H9 (cell line): Measurements from ENCODE around the gene GRIK3. TPM values are rescaled to one million over a fixed set of nuclear protein-coding genes. Genes with fewer than 3 reads are reported as not detected.

ENCODE experiments used
- DNase-seq: peaks from one replicate; pipeline ENCODE4 v3.0.0-alpha.2; 2017
- H2AFZ ChIP-seq: one replicate; pipeline ENCODE4 v1.6.1; 2013; ENCODE audit warnings: mild to moderate bottlenecking, low read length, control low read depth, moderate library complexity
- H2AK5ac ChIP-seq: 2 replicates; pipeline ENCODE4 v1.6.1; 2013; ENCODE audit warnings: low read length, control low read depth, mixed read lengths; ENCODE audit not compliant: insufficient read length
- H2BK120ac ChIP-seq: one replicate; pipeline ENCODE4 v1.6.1; 2013; ENCODE audit warnings: low read depth, mild to moderate bottlenecking, low read length, control low read depth, inconsistent platforms; ENCODE audit not compliant: poor library complexity, severe bottlenecking
- H2BK12ac ChIP-seq: 2 replicates; pipeline ENCODE4 v1.6.1; 2013; ENCODE audit warnings: low read length, control low read depth, mixed read lengths, low read depth; ENCODE audit not compliant: insufficient read length
- H2BK15ac ChIP-seq: 2 replicates; pipeline ENCODE4 v1.6.1; 2013; ENCODE audit warnings: low read depth, low read length, control low read depth
- H2BK20ac ChIP-seq: one replicate; pipeline ENCODE4 v1.6.1; 2013; ENCODE audit warnings: low read depth, mild to moderate bottlenecking, low read length, control low read depth, inconsistent platforms; ENCODE audit not compliant: poor library complexity, severe bottlenecking
- H2BK5ac ChIP-seq: 2 replicates; pipeline ENCODE4 v1.6.1; 2013; ENCODE audit warnings: low read length, control low read depth, mixed read lengths; ENCODE audit not compliant: insufficient read length
- H3K14ac ChIP-seq: 2 replicates; pipeline ENCODE4 v1.6.1; 2013; ENCODE audit warnings: low read length, control low read depth; ENCODE audit not compliant: insufficient read depth
- H3K18ac ChIP-seq: 2 replicates; pipeline ENCODE4 v1.6.1; 2013; ENCODE audit warnings: low read depth, mild to moderate bottlenecking, mixed read lengths, low read length, control low read depth; ENCODE audit not compliant: insufficient read length
- H3K23ac ChIP-seq: 2 replicates; pipeline ENCODE4 v1.6.1; 2013; ENCODE audit warnings: low read length, control low read depth, mixed read lengths, low read depth; ENCODE audit not compliant: insufficient read length
- H3K23me2 ChIP-seq: 2 replicates; pipeline ENCODE4 v1.6.1; 2013; ENCODE audit warnings: low read depth, mild to moderate bottlenecking, mixed read lengths, low read length, control low read depth; ENCODE audit not compliant: insufficient read length, poor library complexity, severe bottlenecking
- H3K27ac ChIP-seq: 2 replicates; pipeline ENCODE4 v1.5.1; 2013; ENCODE audit warnings: low read length, control low read depth, mixed read lengths, low read depth; ENCODE audit not compliant: insufficient read length
- H3K27me3 ChIP-seq: 2 replicates; pipeline ENCODE4 v1.6.1; 2013; ENCODE audit warnings: low read length, control low read depth, inconsistent platforms; ENCODE audit not compliant: insufficient read depth
- H3K4ac ChIP-seq: 2 replicates; pipeline ENCODE4 v1.6.1; 2013; ENCODE audit warnings: low read depth, mild to moderate bottlenecking, control low read depth, inconsistent platforms, low read length, moderate library complexity
- H3K4me1 ChIP-seq: 2 replicates; pipeline ENCODE4 v1.6.1; 2013; ENCODE audit warnings: low read length, control low read depth, inconsistent platforms; ENCODE audit not compliant: insufficient read depth
- H3K4me2 ChIP-seq: 2 replicates; pipeline ENCODE4 v1.6.1; 2013; ENCODE audit warnings: low read length, control low read depth, mixed read lengths; ENCODE audit not compliant: insufficient read length, insufficient read depth
- H3K56ac ChIP-seq: 2 replicates; pipeline ENCODE4 v1.6.1; 2013; ENCODE audit warnings: low read depth, mild to moderate bottlenecking, mixed read lengths, low read length, control low read depth; ENCODE audit not compliant: insufficient read length
- H3K79me1 ChIP-seq: 2 replicates; pipeline ENCODE4 v1.6.1; 2013; ENCODE audit warnings: low read depth, mild to moderate bottlenecking, moderate library complexity, low read length, control low read depth, inconsistent platforms; ENCODE audit not compliant: insufficient read depth, poor library complexity, severe bottlenecking
- H3K79me2 ChIP-seq: 2 replicates; pipeline ENCODE4 v1.6.1; 2013; ENCODE audit warnings: low read length, control low read depth, inconsistent platforms; ENCODE audit not compliant: insufficient read depth
- H3K9ac ChIP-seq: 2 replicates; pipeline ENCODE4 v1.6.1; 2013; ENCODE audit warnings: low read length, control low read depth, mixed read lengths; ENCODE audit not compliant: insufficient read length; ENCODE audit errors: extremely low read depth
- H3K9me3 ChIP-seq: one replicate; pipeline ENCODE4 v1.6.1; 2013; ENCODE audit warnings: low read depth, low read length, inconsistent platforms; ENCODE audit not compliant: control insufficient read depth
- H3T11ph ChIP-seq: one replicate; pipeline ENCODE4 v1.6.1; 2013; ENCODE audit warnings: mild to moderate bottlenecking, low read length, control low read depth, inconsistent platforms
- H4K20me1 ChIP-seq: one replicate; pipeline ENCODE4 v1.6.1; 2013; ENCODE audit not compliant: control insufficient read depth, insufficient read length, insufficient read depth
- H4K5ac ChIP-seq: 2 replicates; pipeline ENCODE4 v1.6.1; 2013; ENCODE audit warnings: low read depth, mild to moderate bottlenecking, mixed read lengths, low read length, control low read depth; ENCODE audit not compliant: insufficient read length
- H4K8ac ChIP-seq: replicated peaks from 2 replicates; pipeline ENCODE4 v1.6.1; 2013; ENCODE audit warnings: low read length, control low read depth, mixed read lengths, low read depth; ENCODE audit not compliant: insufficient read length
- H4K91ac ChIP-seq: 2 replicates; pipeline ENCODE4 v1.6.1; 2013; ENCODE audit warnings: low read depth, mild to moderate bottlenecking, moderate library complexity, mixed read lengths, low read length, control low read depth; ENCODE audit not compliant: insufficient read length
- H3K27ac Mint-ChIP-seq, 3 experiments: 2 replicates in 2 of 3; 3 replicates in 1 of 3; pipeline ENCODE4 v1.8.0; 2020 to 2021; ENCODE audit warnings: mixed read lengths in 3 of 3, mild to moderate bottlenecking in 1 of 3, moderate library complexity in 1 of 3
- H3K27me3 Mint-ChIP-seq: 2 replicates; pipeline ENCODE4 v1.8.0; 2021; ENCODE audit warnings: low read depth, mild to moderate bottlenecking, moderate library complexity, mixed read lengths
- H3K36me3 Mint-ChIP-seq, 3 experiments: 2 replicates in 2 of 3; 3 replicates in 1 of 3; pipeline ENCODE4 v1.8.0; 2020 to 2021; ENCODE audit warnings: low read depth in 3 of 3, mixed read lengths in 3 of 3; ENCODE audit not compliant: insufficient read depth in 1 of 3
- H3K4me1 Mint-ChIP-seq, 2 experiments: 2 replicates each; pipeline ENCODE4 v1.8.0; 2020; ENCODE audit warnings: mixed read lengths in 2 of 2
- H3K4me3 Mint-ChIP-seq, 2 experiments: 2 replicates in 1 of 2; 3 replicates in 1 of 2; pipeline ENCODE4 v1.8.0; 2020 to 2021; ENCODE audit warnings: mild to moderate bottlenecking in 2 of 2, mixed read lengths in 2 of 2, moderate library complexity in 1 of 2
- H3K9me3 Mint-ChIP-seq, 2 experiments: 2 replicates in 1 of 2; 3 replicates in 1 of 2; pipeline ENCODE4 v1.8.0; 2020; ENCODE audit warnings: mild to moderate bottlenecking in 2 of 2, mixed read lengths in 2 of 2, moderate library complexity in 1 of 2
- WGBS: extraction: QIAGEN DNeasy Blood & Tissue Kit; methylation state at CpG from one replicate; pipeline ENCODE4 v1.1.7; 2013; ENCODE audit warnings: missing lambda C conversion rate, low lambda C conversion rate, mixed read lengths; ENCODE audit not compliant: insufficient read length; ENCODE audit errors: extremely low coverage; 5-methylcytosine and 5-hydroxymethylcytosine counted together
- total RNA-seq: library from RNA; stranded (reverse); gene quantifications from 2 replicates; pipeline ENCODE4 v1.2.1, GENCODE V29; 2021
- TF ChIP-seq, protein P1 (sequence below): fragments of 200-600 bp; sonication (generic); conservative IDR thresholded peaks from 3 replicates; pipeline ENCODE4 v1.8.0; 2021; ENCODE audit warnings: antibody characterized with exemption, mild to moderate bottlenecking

The GRIK3 gene
- total RNA-seq, 1 experiment from 2014 or later = 1.7 TPM

DNA sequence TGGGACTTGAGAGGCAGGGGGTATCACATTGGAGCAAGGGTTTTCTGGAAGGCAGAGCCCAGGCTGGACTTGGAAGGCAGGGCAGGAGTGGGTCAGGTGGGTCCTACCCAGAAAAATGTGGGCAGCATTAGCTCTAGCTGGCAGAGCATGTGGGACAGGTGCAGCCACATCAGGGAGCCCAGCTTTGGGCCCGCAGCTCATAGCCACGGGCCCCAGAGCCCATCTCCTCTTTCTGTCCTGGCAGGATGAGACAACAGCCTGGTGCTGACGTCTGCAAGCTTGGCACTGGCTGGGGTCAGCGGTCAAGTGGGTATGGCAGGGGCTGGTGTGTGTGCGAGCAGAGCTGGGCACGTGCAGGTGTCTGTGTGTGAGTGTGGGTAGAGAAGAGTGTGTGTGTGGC, 154.7 kb downstream of the GRIK3 start:
- DNase-seq = peak; percentile 16

More for the DNA sequence above, 154.7 kb downstream of the GRIK3 start:
- no peak overlapping the region for H2BK12ac ChIP-seq
- H3K36me3 Mint-ChIP-seq = no peaks in the 10 kb centered on the region; a peak in 1 of 7 replicates
- H4K91ac ChIP-seq = no peak overlapping the region
- no peak overlapping the region for H3K4ac ChIP-seq
- H2BK120ac ChIP-seq = no peak overlapping the region
- no peak overlapping the region for H2AK5ac ChIP-seq
- H4K5ac ChIP-seq = no peak overlapping the region
- no peaks in the 10 kb centered on the region for H3K4me1 ChIP-seq
- no peak overlapping the region for H2AFZ ChIP-seq
- no peak overlapping the region for H4K8ac ChIP-seq
- H3K79me1 ChIP-seq = no peaks in the 10 kb centered on the region
- no peaks in the 10 kb centered on the region for H3K27me3 ChIP-seq
- H2BK15ac ChIP-seq = no peak overlapping the region
- TF ChIP-seq, protein P1, sequence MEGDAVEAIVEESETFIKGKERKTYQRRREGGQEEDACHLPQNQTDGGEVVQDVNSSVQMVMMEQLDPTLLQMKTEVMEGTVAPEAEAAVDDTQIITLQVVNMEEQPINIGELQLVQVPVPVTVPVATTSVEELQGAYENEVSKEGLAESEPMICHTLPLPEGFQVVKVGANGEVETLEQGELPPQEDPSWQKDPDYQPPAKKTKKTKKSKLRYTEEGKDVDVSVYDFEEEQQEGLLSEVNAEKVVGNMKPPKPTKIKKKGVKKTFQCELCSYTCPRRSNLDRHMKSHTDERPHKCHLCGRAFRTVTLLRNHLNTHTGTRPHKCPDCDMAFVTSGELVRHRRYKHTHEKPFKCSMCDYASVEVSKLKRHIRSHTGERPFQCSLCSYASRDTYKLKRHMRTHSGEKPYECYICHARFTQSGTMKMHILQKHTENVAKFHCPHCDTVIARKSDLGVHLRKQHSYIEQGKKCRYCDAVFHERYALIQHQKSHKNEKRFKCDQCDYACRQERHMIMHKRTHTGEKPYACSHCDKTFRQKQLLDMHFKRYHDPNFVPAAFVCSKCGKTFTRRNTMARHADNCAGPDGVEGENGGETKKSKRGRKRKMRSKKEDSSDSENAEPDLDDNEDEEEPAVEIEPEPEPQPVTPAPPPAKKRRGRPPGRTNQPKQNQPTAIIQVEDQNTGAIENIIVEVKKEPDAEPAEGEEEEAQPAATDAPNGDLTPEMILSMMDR = no peak
- H3K79me2 ChIP-seq = no peaks in the 10 kb centered on the region
- no peak overlapping the region; a peak in 1 of 7 replicates for H3K27ac Mint-ChIP-seq
- no peak overlapping the region for H3K56ac ChIP-seq
- H3K27ac ChIP-seq = no peak overlapping the region
- peaks cover 6% of the 10 kb centered on the region for H3K27me3 Mint-ChIP-seq
- no peak overlapping the region for H3K4me3 Mint-ChIP-seq
- H4K20me1 ChIP-seq = no peaks in the 10 kb centered on the region
- WGBS = no CpG with 5 or more reads among the region's 6 CpGs
- no peak overlapping the region for H2BK20ac ChIP-seq
- H3K23me2 ChIP-seq = no peaks in the 10 kb centered on the region
- H3K9me3 ChIP-seq = no peaks in the 10 kb centered on the region
- H3T11ph ChIP-seq = no peak overlapping the region
- H3K4me1 Mint-ChIP-seq = no peaks in the 10 kb centered on the region
- H3K4me2 ChIP-seq = no peak overlapping the region
- no peak overlapping the region for H3K9ac ChIP-seq
- H2BK5ac ChIP-seq = no peak overlapping the region
- no peak overlapping the region for H3K23ac ChIP-seq
- H3K9me3 Mint-ChIP-seq = no peaks in the 10 kb centered on the region
- H3K18ac ChIP-seq = no peak overlapping the region
- no peak overlapping the region for H3K14ac ChIP-seq
